CD4-positive, alpha-beta T cell treated with Interleukin-1 beta for 1 hour (primary cell): Measurements from ENCODE around the gene S1PR3.
"Not testable (repeated sequence)": the region's sequence is repeated elsewhere in the genome, so short reads cannot be mapped to it uniquely, and the experiment has no call there.

Experiments used
- DNase-seq, 2 donors: peaks; one replicate each; pipeline ENCODE4 v3.0.0-alpha.2; 2020 to 2022

S1PR3 gene

DNA sequence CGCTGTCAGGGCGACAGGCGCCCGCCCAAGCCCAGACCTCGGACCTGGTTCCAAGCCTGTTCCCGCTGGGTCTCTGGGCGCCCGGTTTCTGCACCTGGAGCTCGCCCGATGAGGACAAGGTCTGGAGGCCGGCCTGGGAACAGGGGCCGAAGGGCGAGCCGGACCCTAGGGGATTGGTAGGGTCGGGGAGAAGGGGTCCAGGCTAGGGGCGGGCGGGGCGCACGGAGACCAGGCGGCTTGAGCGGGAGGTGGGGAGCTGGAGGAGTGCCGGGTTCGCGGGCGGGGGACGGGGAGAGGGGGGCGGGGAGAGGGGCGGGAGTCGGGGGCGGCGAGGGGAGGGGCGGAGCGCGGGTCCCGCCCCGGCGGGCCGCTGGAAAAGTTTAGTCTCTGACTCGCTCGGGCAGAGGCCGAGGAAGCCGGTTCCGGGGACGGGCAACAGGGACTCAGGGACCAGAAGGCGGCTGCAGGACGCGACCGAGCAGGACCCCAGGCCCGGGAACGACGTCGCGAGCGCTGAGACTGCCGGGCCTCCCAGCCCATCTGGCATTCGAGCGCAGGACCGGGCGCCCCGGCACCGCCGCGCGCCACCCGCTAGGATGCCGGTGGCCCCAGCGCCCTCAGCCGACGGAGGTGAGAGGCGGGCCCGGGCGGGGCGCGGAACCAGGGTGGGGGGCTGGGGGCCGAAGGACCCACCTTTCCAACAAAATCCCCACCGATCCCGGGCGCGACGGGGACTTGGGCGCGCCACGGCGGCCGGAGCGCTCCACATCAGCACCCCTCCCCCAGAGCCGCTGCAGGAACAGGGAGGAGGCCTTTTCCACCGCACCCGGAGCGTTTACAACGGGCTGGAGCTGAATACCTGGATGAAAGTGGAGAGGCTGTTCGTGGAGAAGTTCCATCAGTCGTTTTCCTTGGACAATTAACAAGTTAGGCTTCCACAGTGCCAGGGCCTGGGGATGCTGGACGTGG, at the start of gene S1PR3:
TSS of gene S1PR3 (plus strand) at position 403 of the 969 bp plus-strand sequence. CDS start 9,733 bp downstream, outside the sequence.
- peak in 1 of 2 donors; percentile 34 for DNase-seq

GRCh38 chr9:88941586-88941985, 49.7 kb upstream of the S1PR3 start:
- not testable (repeated sequence) for DNase-seq

- no peak for DNase-seq
Observed at GRCh38 chr9:88942411-88942810, 48.9 kb upstream of the S1PR3 start.

DNA sequence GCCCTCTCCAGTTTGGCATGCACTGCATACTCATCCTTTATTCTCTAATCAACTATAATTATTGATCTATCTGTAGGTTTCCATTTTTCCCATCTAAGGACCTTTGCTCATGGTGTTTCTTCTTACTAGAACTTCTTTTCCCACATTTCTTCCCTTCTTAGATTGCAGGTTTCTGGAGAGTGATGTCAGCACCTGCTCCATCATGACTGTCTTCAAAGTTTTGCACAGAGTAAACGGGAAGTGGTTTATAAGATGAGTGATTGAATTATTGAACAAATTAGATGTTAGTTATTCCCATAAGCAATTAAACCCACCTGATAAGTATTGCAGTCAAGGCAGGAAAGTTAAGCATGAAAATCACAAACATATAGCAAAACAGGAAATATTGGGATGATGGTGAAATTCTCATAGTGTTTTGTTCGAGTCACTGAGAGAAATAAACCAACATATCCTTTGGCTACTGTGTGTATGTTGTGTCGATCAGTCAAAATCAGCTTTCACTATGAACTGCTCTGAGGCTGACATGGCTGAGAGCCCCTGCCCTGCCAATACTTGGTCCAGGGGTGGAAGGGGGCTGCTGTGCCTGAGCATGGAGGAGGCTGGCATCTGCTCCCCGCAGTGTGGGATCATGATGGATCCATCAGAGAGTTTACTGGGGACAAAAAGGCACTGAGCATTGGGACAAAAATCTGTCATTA, 45.5 kb upstream of the S1PR3 start:
- DNase-seq: no peak

- no peak for DNase-seq
Observed at GRCh38 chr9:88947581-88948573, 43.4 kb upstream of the S1PR3 start.

GRCh38 chr9:88949425-88949824, 41.8 kb upstream of the S1PR3 start:
- no peak for DNase-seq

DNA sequence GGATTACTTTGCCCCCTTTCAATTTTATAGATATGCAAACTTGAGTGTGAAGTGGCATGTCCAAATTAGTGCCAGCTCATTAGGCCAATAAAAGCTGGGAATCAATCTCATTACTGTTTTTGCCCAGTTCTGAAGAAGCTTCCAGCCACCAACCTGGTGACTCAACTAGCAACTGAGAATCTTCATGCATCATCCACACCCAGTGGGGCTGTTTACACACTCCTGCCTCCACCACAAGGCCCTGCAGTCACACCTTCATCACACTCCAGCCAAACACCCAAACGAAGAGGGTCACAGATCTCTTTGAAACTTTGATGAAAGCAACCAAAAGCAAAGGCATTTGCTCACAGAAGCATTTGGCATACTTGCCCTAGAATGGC, 41.3 kb upstream of the S1PR3 start:
- DNase-seq: no peak

DNA sequence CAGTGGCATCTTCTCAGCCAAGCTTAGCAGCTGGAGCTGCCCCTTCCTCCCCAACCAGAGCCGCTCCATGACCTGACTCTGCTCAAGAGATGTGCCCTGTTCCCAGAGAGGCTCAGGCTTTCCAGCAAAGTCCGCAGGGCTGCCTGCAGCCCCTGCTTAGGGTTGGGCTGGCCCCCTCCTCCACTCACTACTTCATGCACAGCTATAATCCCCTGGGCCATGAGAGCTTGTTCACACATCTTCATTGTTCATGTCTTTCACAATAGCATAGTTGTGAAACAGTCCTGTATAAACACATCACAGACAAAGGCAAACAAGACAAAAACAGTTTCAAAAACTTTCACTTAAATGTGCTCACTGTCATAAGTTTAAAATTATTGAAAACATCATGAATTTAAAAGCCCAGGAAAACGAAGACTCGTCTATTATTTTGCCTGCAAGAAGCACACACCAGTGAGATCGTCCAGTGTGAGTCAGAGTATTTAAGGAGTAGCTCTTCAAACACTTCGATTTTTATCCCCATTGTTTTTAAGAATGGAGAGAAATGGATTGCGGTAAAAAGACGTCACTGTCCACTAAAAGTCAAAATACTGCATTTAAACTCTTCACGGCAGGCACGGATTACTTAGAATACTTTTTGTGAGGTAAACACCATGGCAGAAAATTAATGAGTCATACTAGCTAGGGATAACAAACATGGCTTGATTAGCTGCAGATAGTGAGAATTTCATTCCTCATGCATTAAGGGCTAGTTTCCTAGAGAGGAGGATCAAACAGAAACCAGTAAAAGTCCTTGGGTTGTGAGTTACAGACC, 40.7 kb upstream of the S1PR3 start:
- no peak for DNase-seq

GRCh38 chr9:88951155-88951542, 40.1 kb upstream of the S1PR3 start:
- DNase-seq: no peak

DNA sequence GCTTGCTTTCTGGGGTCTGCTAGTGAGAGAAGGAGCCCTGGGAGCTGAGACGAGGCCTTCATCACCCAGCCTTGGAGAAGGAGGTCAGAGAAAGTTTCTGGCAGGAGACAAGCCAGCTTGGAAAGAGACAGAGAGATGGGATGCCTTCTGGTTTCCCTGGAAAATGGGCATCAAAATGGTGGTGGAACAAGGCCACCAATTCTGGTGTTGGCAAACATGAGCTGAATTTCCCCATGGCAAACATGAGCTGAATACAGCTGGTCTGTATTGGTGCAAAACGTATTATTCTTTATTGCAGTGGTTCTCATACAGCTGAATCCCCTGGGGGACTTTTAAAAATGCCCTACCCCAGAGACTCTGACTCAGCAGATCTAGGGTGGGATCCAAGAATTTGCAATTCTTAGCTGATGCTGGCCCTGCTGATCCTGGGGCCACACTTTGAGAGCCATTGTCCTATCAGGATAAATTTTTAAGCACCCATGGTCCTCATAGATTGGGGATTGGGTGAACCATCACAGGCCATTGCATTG, 39.1 kb upstream of the S1PR3 start:
- no peak for DNase-seq

- no peak for DNase-seq
Observed at GRCh38 chr9:88952976-88953375, 38.3 kb upstream of the S1PR3 start.

GRCh38 chr9:88953381-88954029, 37.8 kb upstream of the S1PR3 start:
- no peak for DNase-seq

DNA sequence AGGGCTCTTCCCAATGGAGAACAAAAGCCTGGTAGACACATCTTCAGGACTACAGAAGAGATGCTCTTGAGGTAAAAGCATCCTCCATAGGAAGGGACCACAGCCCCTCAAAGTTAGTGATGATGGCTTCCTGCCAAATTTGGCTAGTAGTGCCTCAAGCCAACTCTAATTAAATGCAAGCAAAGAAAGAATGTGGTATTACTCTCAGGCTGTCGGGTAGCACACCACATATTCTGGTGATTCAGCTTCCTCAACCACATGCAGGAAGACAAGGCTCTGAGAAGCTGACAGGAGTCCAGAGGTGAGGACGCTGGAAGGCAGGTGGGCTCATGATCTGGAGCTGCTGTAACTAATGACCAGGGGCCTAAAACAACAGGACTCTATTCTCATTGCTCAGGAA, 37.2 kb upstream of the S1PR3 start:
- DNase-seq: no peak

- DNase-seq: no peak
Observed at GRCh38 chr9:88957526-88957925, 33.7 kb upstream of the S1PR3 start.

DNA sequence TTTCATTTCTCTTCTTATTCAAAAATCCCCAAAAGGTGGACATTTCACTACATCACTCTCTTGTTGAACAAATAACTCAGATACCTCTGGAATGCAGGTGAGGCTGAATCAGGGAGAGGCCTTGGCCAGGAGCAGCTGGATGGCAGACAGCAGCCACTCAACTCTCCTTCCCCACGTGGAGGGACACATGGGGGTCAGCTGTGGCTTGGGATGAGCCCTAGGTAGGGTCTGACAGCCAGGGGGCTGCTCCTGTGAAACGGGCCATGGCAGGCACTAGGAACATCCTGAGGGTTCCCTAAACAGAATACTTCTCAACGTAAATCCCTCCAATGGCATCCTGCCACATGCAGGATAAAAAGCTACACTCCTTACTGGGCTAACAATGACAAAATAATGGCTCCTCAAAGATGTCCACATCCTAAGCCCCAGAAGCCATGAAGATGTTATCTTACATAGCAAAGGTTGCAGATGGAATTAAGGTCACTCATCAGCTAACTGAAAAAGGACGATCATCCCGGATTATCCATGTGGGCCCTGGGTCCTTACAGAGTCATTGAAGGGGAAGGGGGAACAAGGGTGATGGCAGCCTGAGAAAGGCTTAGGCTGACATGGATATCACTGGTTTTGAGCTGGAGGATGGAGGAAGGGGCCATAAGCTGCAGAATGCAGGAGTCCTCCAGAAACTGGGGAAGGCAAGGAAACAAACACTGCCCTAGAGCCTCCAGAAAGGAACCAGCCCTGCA, 31.4 kb upstream of the S1PR3 start:
- DNase-seq: no peak

GRCh38 chr9:88960632-88961031, 30.6 kb upstream of the S1PR3 start:
- no peak for DNase-seq

GRCh38 chr9:88965473-88965872, 25.8 kb upstream of the S1PR3 start:
- DNase-seq: no peak

DNA sequence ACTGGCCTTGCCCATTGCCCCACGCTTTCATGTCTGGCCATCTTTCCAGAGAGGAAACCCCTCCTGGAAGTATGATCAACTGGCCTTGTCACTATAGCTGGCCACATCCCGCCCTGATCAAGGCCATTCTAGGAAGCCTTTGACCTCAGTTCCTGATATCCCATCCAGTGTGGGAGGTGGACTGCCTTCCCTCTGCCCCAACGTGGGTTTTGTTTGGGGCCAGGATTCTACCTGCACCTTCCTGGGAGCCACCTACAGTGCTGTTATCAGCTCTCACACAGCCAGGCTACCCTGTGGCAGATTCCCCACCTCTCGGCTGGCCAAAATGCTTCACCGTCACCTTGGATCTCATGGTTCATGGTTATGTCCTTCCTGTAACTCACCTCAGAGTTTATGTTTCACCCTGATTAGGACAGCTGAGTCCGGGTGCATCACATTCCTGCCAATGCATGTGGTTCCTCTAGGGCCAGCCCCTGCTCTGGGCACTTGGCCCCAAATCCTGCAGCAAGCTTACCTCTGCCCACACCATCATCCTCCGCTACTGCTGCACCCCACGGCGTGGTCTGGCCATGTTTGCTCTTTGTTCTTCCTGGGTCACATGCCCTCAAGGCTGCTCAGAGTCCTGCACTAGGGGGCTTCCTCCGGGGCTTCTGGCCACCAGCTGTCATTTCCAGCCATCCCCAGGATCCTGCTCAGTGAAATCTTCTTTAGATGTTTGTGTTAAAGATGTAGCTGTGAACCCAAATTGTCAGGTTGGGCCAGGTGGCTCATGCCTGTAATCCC, 24.2 kb upstream of the S1PR3 start:
- DNase-seq: no peak

- DNase-seq: no peak
Observed at GRCh38 chr9:88968799-88969198, 22.5 kb upstream of the S1PR3 start.
